HG03439 (cell line): ENCODE results near the gene NRXN3.
"Not testable (repeated sequence)": the region's sequence is repeated elsewhere in the genome, so short reads cannot be mapped to it uniquely, and the experiment has no call there.

Experiments
- ATAC-seq: cut with Tn5 transposase; IDR thresholded peaks from one replicate; pipeline ENCODE4 v1.9.1; 2021; ENCODE audit warnings: mild to moderate bottlenecking, moderate library complexity; ENCODE audit not compliant: unreplicated experiment

Gene NRXN3

GRCh38 chr14:79094951-79095350 is 924.8 kb downstream of the NRXN3 start:
- ATAC-seq: no peak

- no peak for ATAC-seq
Observed at GRCh38 chr14:79096811-79097210, 926.6 kb downstream of the NRXN3 start.

DNA sequence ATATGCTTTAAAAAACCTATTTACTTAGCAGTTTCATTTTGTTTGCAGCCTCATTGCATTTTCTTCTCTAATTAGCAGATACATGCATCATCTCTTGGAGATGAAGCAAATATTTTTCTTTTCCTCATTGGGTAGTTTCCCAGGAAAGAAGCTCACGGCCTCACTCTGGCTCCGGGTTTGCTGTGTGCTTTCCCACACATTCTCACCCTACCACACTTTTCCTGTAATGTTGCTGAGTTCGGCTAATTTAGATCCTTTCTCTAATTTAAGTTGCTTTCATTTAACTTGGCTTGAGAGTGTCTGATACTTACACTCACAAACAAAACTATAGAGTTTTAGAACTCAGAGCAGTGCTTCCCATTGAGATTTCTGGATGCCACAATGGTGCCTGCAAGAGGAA is 928.2 kb downstream of the NRXN3 start:
- ATAC-seq: no peak

GRCh38 chr14:79100578-79100977 is 930.4 kb downstream of the NRXN3 start:
- ATAC-seq: no peak

GRCh38 chr14:79101388-79101787 is 931.2 kb downstream of the NRXN3 start:
- no peak for ATAC-seq

DNA sequence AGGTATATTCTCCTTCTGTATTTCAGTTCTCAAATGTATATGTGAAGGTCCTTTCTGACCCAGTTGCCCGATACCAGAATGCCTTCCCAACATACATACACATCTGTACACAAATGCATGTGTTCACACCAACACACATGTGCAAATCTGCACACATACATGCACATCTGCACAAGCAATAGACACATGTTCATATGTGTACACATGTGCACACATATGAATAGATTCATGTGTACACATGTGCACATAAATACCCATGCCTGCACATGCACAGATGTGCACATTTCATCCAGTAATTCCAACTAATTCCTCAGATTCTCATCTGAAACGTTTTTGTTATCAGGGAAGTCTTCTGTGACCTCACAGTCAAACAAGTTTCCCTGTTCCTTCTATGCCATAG is 933.6 kb downstream of the NRXN3 start:
- ATAC-seq: no peak

GRCh38 chr14:79110564-79110963 is 940.4 kb downstream of the NRXN3 start:
- ATAC-seq: not testable (repeated sequence)

- ATAC-seq: no peak
Observed at GRCh38 chr14:79111987-79112501, 941.9 kb downstream of the NRXN3 start.

- no peak for ATAC-seq
Observed at GRCh38 chr14:79117561-79117960, 947.4 kb downstream of the NRXN3 start.

GRCh38 chr14:79118291-79118690 is 948.1 kb downstream of the NRXN3 start:
- no peak for ATAC-seq

DNA sequence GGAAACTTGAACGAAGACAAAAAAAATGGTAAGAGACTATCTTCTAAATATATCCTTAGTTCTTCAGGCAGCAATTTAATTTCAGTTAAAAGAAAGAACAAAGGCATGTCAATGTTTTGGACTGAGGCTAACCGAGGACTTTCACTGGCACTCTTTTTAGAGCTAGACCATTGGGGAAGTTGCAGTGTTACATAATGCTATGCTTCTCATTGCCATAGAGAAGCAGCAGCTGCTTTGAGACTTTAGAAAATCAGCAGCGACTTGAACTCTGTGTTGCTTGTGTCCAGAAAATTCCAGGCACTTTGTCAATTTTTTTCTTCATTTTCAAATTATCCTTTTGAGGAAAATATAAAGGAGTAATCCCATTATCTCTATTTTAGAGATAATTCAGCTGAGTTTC is 964.2 kb downstream of the NRXN3 start:
- no peak for ATAC-seq

DNA sequence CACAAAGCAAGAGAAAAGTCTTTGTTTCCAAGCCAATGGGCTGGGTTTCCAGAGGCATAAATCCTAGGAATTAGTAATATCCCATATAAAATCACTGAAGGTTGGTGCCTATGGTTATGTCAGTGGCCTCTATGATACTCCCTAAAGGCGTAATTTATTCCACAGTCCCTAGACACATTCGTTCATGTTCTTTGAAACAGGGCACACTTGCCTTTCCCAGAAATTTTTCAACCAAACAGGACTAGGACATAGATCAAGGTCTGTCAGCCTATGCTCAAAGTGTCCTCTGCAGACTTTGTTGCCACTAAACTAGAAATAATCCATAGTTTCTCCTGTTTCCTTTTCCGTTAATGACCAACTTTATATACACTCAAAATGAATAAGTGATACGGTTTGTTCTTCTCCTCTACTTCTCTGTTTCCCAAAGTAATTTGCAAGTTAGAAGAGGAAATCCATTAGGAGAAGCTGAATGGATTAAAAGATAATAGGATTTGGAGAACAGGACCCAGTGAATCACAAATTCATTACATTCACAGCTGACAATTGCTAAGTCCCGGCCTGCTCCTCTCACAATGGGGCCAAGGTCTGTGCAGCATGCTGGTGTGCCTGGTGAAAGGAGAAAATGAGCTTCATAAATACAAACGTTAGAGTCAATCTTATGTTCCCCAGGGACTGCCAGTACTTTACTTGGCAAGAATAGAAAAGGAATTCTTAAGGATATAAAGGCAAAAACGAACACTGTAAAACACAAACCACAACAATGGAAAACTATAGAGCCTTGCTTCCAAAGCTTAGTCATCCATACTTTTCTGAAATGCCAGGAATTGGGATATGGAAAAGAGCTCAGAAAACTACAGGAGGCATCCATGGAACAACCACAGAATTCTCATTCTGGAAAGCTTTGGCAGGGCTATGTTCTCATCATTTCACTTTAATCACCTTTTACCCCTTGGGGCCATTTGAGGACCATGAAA is 966.2 kb downstream of the NRXN3 start:
- no peak for ATAC-seq

DNA sequence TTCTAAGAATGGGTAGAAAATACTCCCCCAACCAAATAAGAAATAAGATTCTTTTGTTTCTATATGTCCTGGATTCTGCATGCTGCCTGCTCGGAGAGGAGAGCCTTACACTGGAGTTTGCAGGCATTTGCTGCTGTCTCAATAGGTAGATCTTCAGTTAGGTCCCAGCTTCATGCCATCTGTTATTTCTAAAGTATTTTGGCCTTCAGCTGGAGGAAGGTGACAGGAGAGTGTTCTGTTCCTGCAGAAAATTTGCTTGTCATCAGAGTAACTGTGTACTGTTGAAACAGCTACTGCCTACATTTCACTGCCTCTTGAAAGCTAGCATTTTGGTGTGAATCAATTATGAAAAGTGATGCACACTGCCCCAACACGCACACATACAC is 966.9 kb downstream of the NRXN3 start:
- no peak for ATAC-seq

- no peak for ATAC-seq
Observed at GRCh38 chr14:79137836-79138235, 967.7 kb downstream of the NRXN3 start.

DNA sequence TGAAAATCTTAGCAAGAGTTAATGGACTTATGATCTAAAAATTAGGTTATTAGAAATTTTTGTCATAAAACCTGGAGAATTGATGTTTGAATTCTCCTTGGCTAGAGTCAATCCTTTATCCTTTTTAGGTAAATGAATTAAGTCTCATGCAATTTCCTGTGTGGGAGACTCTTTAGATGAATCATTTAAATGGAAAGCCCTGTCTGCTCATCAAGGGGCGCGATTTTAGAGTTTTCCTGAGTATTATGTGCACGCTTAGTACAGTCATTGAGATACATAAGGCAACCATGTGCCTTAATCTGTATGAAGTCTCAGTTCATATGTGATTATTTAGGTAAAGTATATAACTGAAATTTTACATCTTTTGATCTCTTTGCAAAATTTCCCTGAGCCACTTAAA is 974.7 kb downstream of the NRXN3 start:
- no peak for ATAC-seq

DNA sequence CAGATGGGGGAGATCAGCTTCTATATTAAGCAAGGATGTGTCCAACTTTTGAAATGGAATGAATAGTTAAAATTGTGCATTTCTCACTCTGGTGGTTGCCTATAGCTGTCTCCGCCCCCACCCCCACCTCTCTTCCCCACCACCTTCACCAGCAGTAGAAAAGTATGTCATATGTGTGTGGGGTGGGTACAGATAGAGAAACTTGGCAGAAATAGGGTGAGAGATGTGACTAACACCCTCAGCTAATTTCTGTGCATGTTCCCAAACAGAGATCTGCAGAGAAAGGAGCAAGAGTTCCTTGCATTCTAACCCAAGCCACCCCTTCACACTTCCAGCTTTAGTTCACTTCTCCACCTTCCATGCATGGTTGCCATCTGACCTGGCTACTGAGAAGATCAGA is 980.1 kb downstream of the NRXN3 start:
- ATAC-seq: no peak

GRCh38 chr14:79157369-79157768 is 987.2 kb downstream of the NRXN3 start:
- ATAC-seq: no peak

GRCh38 chr14:79161571-79161970 is 991.4 kb downstream of the NRXN3 start:
- no peak for ATAC-seq

DNA sequence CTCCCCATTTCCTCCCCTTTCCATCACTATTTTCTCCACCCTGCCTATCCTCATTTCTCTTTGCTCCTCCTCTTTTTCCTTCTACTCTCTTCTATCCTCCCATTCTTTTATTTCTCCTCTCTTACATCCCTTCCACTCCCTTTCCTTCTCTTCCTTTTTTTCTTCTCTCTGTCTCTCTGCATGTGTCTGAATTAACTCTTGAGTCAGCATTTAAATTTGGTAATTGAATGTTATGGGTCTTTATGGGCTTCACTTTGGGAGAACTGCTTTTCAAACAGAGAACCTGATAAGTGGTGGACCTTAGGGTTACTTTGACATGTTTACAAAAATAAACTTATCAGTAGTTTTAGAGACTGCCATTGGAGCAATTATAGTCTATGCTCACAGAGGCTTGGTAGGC is 992.7 kb downstream of the NRXN3 start:
- no peak for ATAC-seq

DNA sequence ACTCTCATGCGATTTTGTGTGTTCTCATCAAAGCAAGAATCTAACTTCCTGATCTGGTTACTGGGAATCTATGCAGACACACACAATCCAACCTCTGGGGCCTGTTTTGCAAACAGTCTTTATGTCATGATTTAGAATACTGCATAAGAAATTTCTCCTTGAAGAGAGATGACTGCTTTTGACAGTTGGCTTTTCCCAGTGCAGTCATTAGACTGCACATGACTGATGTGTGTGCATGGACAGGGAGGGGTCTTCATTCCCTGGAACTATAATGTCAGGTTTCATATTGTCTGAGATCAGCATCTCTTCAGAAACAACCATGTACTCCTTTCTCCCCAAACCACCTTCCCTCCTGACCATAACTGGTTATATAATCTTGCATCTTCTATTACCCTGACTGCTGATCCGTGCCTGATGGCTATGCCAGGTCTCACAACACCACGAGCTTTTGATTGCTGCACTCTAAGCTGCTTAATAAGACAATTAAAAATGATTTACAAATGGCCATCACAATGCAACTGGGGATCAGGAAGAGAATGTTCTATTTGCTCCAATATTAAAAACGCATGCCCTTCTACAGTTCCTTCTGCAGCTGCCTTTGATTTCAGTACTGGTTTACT is 995.4 kb downstream of the NRXN3 start:
- no peak for ATAC-seq

DNA sequence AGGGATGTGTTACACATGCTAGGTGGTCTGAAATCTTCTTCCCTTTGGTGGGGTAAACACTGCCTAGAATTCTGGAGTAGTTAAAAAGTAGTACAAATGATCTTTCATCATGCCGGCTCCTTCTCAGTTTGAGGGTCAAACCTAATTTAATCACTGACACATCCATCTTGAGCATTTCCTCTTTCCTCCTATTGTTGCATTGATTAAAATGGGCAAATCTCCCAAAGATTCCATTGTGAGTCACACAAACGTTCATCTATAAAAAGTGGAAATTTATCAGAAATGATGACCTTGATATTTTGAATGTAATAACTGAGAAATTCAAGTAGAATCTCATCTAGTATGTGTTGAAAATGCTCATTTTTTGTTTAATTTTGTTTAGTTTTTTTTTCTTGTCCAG is 996.0 kb downstream of the NRXN3 start:
- no peak for ATAC-seq

DNA sequence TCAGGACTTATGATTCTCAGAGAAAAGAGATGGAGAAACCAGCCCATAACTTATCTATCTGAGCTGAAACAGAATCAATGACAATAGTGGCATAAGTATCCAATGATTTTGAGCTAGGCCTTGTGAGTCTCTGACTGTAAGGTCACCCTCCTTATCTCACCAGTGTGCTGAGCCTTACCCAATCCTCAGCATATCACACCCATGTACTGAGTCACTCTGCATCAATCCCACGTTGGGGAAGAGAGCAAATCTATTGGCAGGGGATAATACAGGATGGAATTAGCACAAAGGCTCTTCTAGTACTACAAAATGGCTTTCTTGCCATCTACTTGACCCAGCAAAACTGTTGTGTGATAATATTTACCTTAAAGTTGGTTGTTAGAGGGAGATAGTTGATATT is 997.8 kb downstream of the NRXN3 start:
- ATAC-seq: no peak
